ENCODE data around the gene TSGA10.

TSGA10 gene

GRCh38 chr2:99112617-99113016, 42.1 kb downstream of the TSGA10 start:
- Histone ChIP-seq H2AK5ac (ENCODE audit: low read length) (no peak overlapping the region), H3K4ac (ENCODE audit: low read depth, low read length) (no peak overlapping the region), H2BK12ac (ENCODE audit: low read length) (peak overlapping the region; percentile 76), H3K9ac (ENCODE audit: low read length) (no peak overlapping the region), H3K4me3 (ENCODE audit: low read depth, low read length) (no peak overlapping the region), H3K36me3 (ENCODE audit: control insufficient read depth in 1 of 2, insufficient read depth in 2 of 2, low read length in 2 of 2) (no peaks in the 10 kb centered on the region), H3K79me1 (ENCODE audit: low read length) (no peaks in the 10 kb centered on the region), H2BK5ac (ENCODE audit: low read depth, low read length, poor library complexity) (peak overlapping the region; percentile 31), H3K79me2 (ENCODE audit: control insufficient read depth, insufficient read depth, low read length, poor library complexity) (no peaks in the 10 kb centered on the region), H3K4me2 (ENCODE audit: low read length) (no peak overlapping the region), H2BK120ac (ENCODE audit: insufficient read depth, low read length, poor library complexity) (no peak overlapping the region), H3K27ac (ENCODE audit: low read depth, low read length) (no peak overlapping the region), H3K23ac (ENCODE audit: low read length) (no peak overlapping the region), H2AFZ (ENCODE audit: insufficient read depth, low read length, poor library complexity) (no peak overlapping the region), H3K18ac (ENCODE audit: low read length) (no peak overlapping the region), H3K9me3 (ENCODE audit: insufficient read depth, low read depth, low read length) (no peaks in the 10 kb centered on the region), H3K4me1 (ENCODE audit: control insufficient read depth in 1 of 2, insufficient read depth in 2 of 2, low read length in 2 of 2) (peaks cover 2% of the 10 kb centered on the region in 2 experiments), H3K14ac (ENCODE audit: low read length) (no peak overlapping the region), H3K27me3 (ENCODE audit: insufficient read depth, low read length) (no peaks in the 10 kb centered on the region), H4K12ac (ENCODE audit: low read depth, low read length) (no peak overlapping the region), H4K91ac (ENCODE audit: low read depth, low read length) (no peak overlapping the region), H4K8ac (ENCODE audit: low read depth, low read length) (peak overlapping the region; percentile 19)
- DNase-seq = no peak
- no CpG with 5 or more reads among the region's 4 CpGs for WGBS (ENCODE audit: extremely low coverage, insufficient coverage, insufficient read length)

GRCh38 chr2:99111945-99112344, 42.8 kb downstream of the TSGA10 start:
- no CpG with 5 or more reads among the region's 1 CpG for WGBS (ENCODE audit: extremely low coverage, insufficient coverage, insufficient read length)
- H3K18ac ChIP-seq (ENCODE audit: low read length) = no peak overlapping the region
- H2AK5ac ChIP-seq (ENCODE audit: low read length) = no peak overlapping the region
- H4K12ac ChIP-seq (ENCODE audit: low read depth, low read length) = no peak overlapping the region
- no peak overlapping the region for H2BK12ac ChIP-seq (ENCODE audit: low read length)
- H3K9me3 ChIP-seq (ENCODE audit: insufficient read depth, low read depth, low read length) = no peaks in the 10 kb centered on the region
- no peak overlapping the region for H3K4me2 ChIP-seq (ENCODE audit: low read length)
- no peak overlapping the region for H2BK120ac ChIP-seq (ENCODE audit: insufficient read depth, low read length, poor library complexity)
- no peaks in the 10 kb centered on the region for H3K36me3 ChIP-seq (ENCODE audit: control insufficient read depth in 1 of 2, insufficient read depth in 2 of 2, low read length in 2 of 2)
- H3K14ac ChIP-seq (ENCODE audit: low read length) = no peak overlapping the region
- H4K91ac ChIP-seq (ENCODE audit: low read depth, low read length) = no peak overlapping the region
- H4K8ac ChIP-seq (ENCODE audit: low read depth, low read length) = no peak overlapping the region
- no peaks in the 10 kb centered on the region for H3K79me2 ChIP-seq (ENCODE audit: control insufficient read depth, insufficient read depth, low read length, poor library complexity)
- no peaks in the 10 kb centered on the region for H3K27me3 ChIP-seq (ENCODE audit: insufficient read depth, low read length)
- H3K4me3 ChIP-seq (ENCODE audit: low read depth, low read length) = no peak overlapping the region
- H2BK5ac ChIP-seq (ENCODE audit: low read depth, low read length, poor library complexity) = no peak overlapping the region
- H3K23ac ChIP-seq (ENCODE audit: low read length) = no peak overlapping the region
- H2AFZ ChIP-seq (ENCODE audit: insufficient read depth, low read length, poor library complexity) = no peak overlapping the region
- H3K27ac ChIP-seq (ENCODE audit: low read depth, low read length) = no peak overlapping the region
- H3K4me1 ChIP-seq (ENCODE audit: control insufficient read depth in 1 of 2, insufficient read depth in 2 of 2, low read length in 2 of 2) = peaks cover 2% of the 10 kb centered on the region in 2 experiments
- no peak for DNase-seq
- no peaks in the 10 kb centered on the region for H3K79me1 ChIP-seq (ENCODE audit: low read length)
- no peak overlapping the region for H3K9ac ChIP-seq (ENCODE audit: low read length)
- H3K4ac ChIP-seq (ENCODE audit: low read depth, low read length) = no peak overlapping the region

DNA sequence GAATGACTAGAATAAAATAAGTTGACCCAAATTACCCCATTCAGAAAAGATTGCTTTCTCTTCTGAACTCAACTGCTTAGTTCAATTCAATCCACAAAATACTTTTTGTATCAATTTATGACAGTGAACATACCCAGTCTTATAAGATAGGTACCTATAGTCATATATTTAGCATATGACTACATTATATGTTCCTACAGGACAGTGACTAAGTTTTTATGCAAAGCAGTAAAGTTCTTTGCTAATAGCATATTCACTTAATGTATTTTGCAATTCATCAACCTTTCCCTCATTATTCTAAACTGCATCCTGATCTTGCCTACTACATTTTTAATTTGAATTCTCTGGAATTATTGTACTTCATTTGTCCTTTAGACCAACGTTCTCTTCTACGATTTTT, 43.5 kb downstream of the TSGA10 start:
- Histone ChIP-seq H2BK5ac (ENCODE audit: low read depth, low read length, poor library complexity) (no peak overlapping the region), H2AFZ (ENCODE audit: insufficient read depth, low read length, poor library complexity) (no peak overlapping the region), H3K4me1 (ENCODE audit: control insufficient read depth in 1 of 2, insufficient read depth in 2 of 2, low read length in 2 of 2) (peaks cover 2% of the 10 kb centered on the region in 2 experiments), H3K9me3 (ENCODE audit: insufficient read depth, low read depth, low read length) (no peaks in the 10 kb centered on the region), H3K27ac (ENCODE audit: low read depth, low read length) (no peak overlapping the region), H3K23ac (ENCODE audit: low read length) (no peak overlapping the region), H2AK5ac (ENCODE audit: low read length) (no peak overlapping the region), H3K18ac (ENCODE audit: low read length) (no peak overlapping the region), H4K12ac (ENCODE audit: low read depth, low read length) (no peak overlapping the region), H2BK12ac (ENCODE audit: low read length) (no peak overlapping the region), H4K8ac (ENCODE audit: low read depth, low read length) (no peak overlapping the region), H3K14ac (ENCODE audit: low read length) (no peak overlapping the region), H3K4me3 (ENCODE audit: low read depth, low read length) (no peak overlapping the region), H3K79me2 (ENCODE audit: control insufficient read depth, insufficient read depth, low read length, poor library complexity) (no peaks in the 10 kb centered on the region), H3K9ac (ENCODE audit: low read length) (no peak overlapping the region), H3K4ac (ENCODE audit: low read depth, low read length) (no peak overlapping the region), H3K4me2 (ENCODE audit: low read length) (no peak overlapping the region), H2BK120ac (ENCODE audit: insufficient read depth, low read length, poor library complexity) (no peak overlapping the region), H3K36me3 (ENCODE audit: control insufficient read depth in 1 of 2, insufficient read depth in 2 of 2, low read length in 2 of 2) (no peaks in the 10 kb centered on the region), H3K27me3 (ENCODE audit: insufficient read depth, low read length) (no peaks in the 10 kb centered on the region), H4K91ac (ENCODE audit: low read depth, low read length) (no peak overlapping the region), H3K79me1 (ENCODE audit: low read length) (no peaks in the 10 kb centered on the region)
- no peak for DNase-seq
- no CpG with 5 or more reads among the region's 2 CpGs for WGBS (ENCODE audit: extremely low coverage, insufficient coverage, insufficient read length)

DNA sequence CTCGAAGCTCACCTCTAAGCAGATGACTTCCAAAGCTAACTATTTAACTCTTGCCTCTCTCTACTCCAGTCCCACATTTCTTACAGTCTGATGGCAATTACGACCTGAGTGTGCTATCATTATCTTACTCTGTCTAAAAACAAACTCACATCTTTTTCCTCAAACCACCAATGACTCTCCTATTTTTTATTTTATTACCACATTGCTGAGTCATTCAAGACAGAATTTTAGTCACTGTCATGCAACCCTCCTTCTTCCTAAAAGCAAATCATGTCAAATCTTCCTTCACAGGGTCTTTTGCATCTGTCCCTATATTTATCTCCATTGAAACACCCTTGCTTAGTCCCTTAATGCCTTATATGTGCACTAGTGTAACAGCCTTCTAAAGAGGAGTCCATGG, 47.8 kb downstream of the TSGA10 start:
- no peaks in the 10 kb centered on the region for H3K4me1 ChIP-seq (ENCODE audit: control insufficient read depth in 1 of 2, insufficient read depth in 2 of 2, low read length in 2 of 2)
- no peak overlapping the region for H3K9ac ChIP-seq (ENCODE audit: low read length)
- no peak overlapping the region for H4K8ac ChIP-seq (ENCODE audit: low read depth, low read length)
- H3K27me3 ChIP-seq (ENCODE audit: insufficient read depth, low read length) = no peaks in the 10 kb centered on the region
- H2BK12ac ChIP-seq (ENCODE audit: low read length) = no peak overlapping the region
- H3K9me3 ChIP-seq (ENCODE audit: insufficient read depth, low read depth, low read length) = no peaks in the 10 kb centered on the region
- H3K79me2 ChIP-seq (ENCODE audit: control insufficient read depth, insufficient read depth, low read length, poor library complexity) = no peaks in the 10 kb centered on the region
- H3K14ac ChIP-seq (ENCODE audit: low read length) = no peak overlapping the region
- H2BK5ac ChIP-seq (ENCODE audit: low read depth, low read length, poor library complexity) = no peak overlapping the region
- no peak overlapping the region for H2AK5ac ChIP-seq (ENCODE audit: low read length)
- no peak overlapping the region for H3K4ac ChIP-seq (ENCODE audit: low read depth, low read length)
- DNase-seq = no peak
- no CpG with 5 or more reads among the region's 2 CpGs for WGBS (ENCODE audit: extremely low coverage, insufficient coverage, insufficient read length)
- no peak overlapping the region for H3K18ac ChIP-seq (ENCODE audit: low read length)
- no peak overlapping the region for H2BK120ac ChIP-seq (ENCODE audit: insufficient read depth, low read length, poor library complexity)
- no peak overlapping the region for H4K12ac ChIP-seq (ENCODE audit: low read depth, low read length)
- H3K27ac ChIP-seq (ENCODE audit: low read depth, low read length) = no peak overlapping the region
- no peak overlapping the region for H4K91ac ChIP-seq (ENCODE audit: low read depth, low read length)
- no peaks in the 10 kb centered on the region for H3K36me3 ChIP-seq (ENCODE audit: control insufficient read depth in 1 of 2, insufficient read depth in 2 of 2, low read length in 2 of 2)
- no peak overlapping the region for H2AFZ ChIP-seq (ENCODE audit: insufficient read depth, low read length, poor library complexity)
- H3K4me3 ChIP-seq (ENCODE audit: low read depth, low read length) = no peak overlapping the region
- H3K4me2 ChIP-seq (ENCODE audit: low read length) = no peak overlapping the region
- no peak overlapping the region for H3K23ac ChIP-seq (ENCODE audit: low read length)
- H3K79me1 ChIP-seq (ENCODE audit: low read length) = no peaks in the 10 kb centered on the region
